ENCODE results near the gene TNFRSF19. TPM values are rescaled to one million over a fixed set of nuclear protein-coding genes. Genes with fewer than 3 reads are reported as not detected.

The TNFRSF19 gene
- total and polyA plus RNA-seq, 2 of the 8 experiments (the other 6 are each of a cell fraction or from before 2014, with no cell fraction given), result 0.50 to 0.95 TPM

DNA sequence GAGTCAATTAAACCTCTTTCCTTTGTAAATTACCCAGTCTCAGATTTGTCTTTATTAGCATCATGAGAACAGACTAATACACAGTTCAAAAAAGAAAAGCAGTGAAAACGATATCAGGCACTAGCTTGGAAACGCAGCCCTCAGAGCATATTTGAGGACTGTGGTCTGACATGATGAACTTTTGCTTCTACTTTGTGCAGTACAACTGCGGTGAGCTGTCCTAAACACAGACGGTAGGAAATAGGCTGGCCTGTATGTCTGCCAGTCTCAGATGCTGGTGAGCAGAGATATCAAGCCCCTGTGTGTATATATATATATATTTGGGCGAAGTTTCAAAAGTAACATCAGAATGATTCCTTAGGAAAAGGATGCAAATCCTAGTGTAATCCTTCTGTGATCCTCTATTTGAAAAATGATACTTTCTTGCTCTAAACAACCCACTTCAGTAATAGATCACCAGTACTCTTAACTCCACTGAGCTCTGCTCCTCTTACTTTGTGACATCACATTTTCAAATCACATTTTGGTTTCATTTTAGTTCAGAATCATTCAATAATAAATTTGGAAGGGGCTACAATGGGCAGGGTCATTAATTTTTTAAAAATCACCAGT is 74.4 kb downstream of the TNFRSF19 start:
- no peaks in the 10 kb centered on the region for H3K36me3 ChIP-seq (ENCODE audit: control insufficient read depth in 2 of 4, insufficient read depth in 4 of 4, low read length in 3 of 4)
- 0 out of 4 replicates have a peak, but pooled peaks cover 0 to 2% of the 10 kb centered on the region in 2 experiments for H3K9me3 ChIP-seq (ENCODE audit: insufficient read depth in 2 of 2, low read depth in 1 of 2, low read length in 1 of 2)
- no peak overlapping the region for H2BK5ac ChIP-seq (ENCODE audit: low read depth, low read length)
- H3K4ac ChIP-seq (replicated peaks; ENCODE audit: insufficient read length, low read depth, low read length), result no peak overlapping the region
- H2BK15ac ChIP-seq (ENCODE audit: low read length), result no peak overlapping the region
- H2BK20ac ChIP-seq (ENCODE audit: low read length), result no peak overlapping the region
- H3K79me2 ChIP-seq (ENCODE audit: control insufficient read depth in 1 of 2, insufficient read depth in 2 of 2, low read length in 2 of 2), result no peaks in the 10 kb centered on the region
- H3K79me1 ChIP-seq (ENCODE audit: low read depth, low read length), result no peaks in the 10 kb centered on the region
- no peak overlapping the region for H4K5ac ChIP-seq (ENCODE audit: insufficient read length, low read depth, low read length)
- H3K4me1 ChIP-seq (replicated peaks in 1 of 4; ENCODE audit: control insufficient read depth in 3 of 4, insufficient read depth in 4 of 4, low read length in 3 of 4), result peaks cover 0 to 11% (median 5%) of the 10 kb centered on the region in 4 experiments; a peak in 3 of 7 replicates
- no peak overlapping the region for H2AFZ ChIP-seq (ENCODE audit: low read length)
- no peak overlapping the region for H3K18ac ChIP-seq (ENCODE audit: extremely low read depth, low read length)
- 90% methylated on average over 5 of the region's 5 CpGs; no CpG with 5 or more reads in 1 of the 2 experiments for WGBS, 2 experiments (ENCODE audit: extremely low coverage in 1 of 2, insufficient coverage in 1 of 2, insufficient read length in 1 of 2, insufficient replicate concordance in 2 of 2, low coverage in 1 of 2, low lambda C conversion rate in 2 of 2, missing lambda C conversion rate in 1 of 2)
- no peak overlapping the region for H4K91ac ChIP-seq (replicated peaks; ENCODE audit: insufficient read length, low read length)
- no peaks in the 10 kb centered on the region for H4K20me1 ChIP-seq (replicated peaks in 1 of 2; ENCODE audit: control insufficient read depth in 1 of 2, insufficient read depth in 2 of 2, low read length in 2 of 2)
- no peak overlapping the region for H3K4me3 ChIP-seq (ENCODE audit: extremely low read depth in 1 of 4, insufficient read depth in 2 of 4, low read depth in 3 of 4, low read length in 4 of 4)
- POLR2A ChIA-PET (ENCODE audit: partially characterized antibody), result interaction anchor here (0.7 kb wide), 1 partner anchor 11 kb away, joined by 3 read pairs; no protein-coding TSS in a partner anchor
- H3K9ac ChIP-seq (replicated peaks in 1 of 4; ENCODE audit: extremely low read depth in 1 of 4, low read depth in 3 of 4, low read length in 3 of 4), result no peak overlapping the region
- H2BK12ac ChIP-seq (ENCODE audit: low read depth, low read length), result no peak overlapping the region
- no peak overlapping the region for H3K27ac ChIP-seq (ENCODE audit: low read depth, low read length)
- H3K23me2 ChIP-seq (ENCODE audit: low read depth, low read length), result no peaks in the 10 kb centered on the region
- H3K23ac ChIP-seq (ENCODE audit: insufficient read length), result no peak overlapping the region
- no peaks in the 10 kb centered on the region for H3K27me3 ChIP-seq (replicated peaks in 1 of 4; ENCODE audit: control insufficient read depth in 3 of 4, extremely low read depth in 1 of 4, insufficient read depth in 3 of 4, low read length in 3 of 4)
- no peak overlapping the region for H3K14ac ChIP-seq (ENCODE audit: insufficient read length)
- H3K4me2 ChIP-seq (ENCODE audit: insufficient read depth in 1 of 2, low read depth in 2 of 2, low read length in 2 of 2), result no peak overlapping the region
- H3K56ac ChIP-seq (replicated peaks; ENCODE audit: insufficient read length, low read depth, low read length), result no peak overlapping the region
- CTCF ChIA-PET (ENCODE audit: partially characterized antibody), result interaction anchor here (1.1 kb wide), 2 partner anchors 12 to 23 kb away, joined by 3 to 6 read pairs; no protein-coding TSS in a partner anchor
- no peak for FAIRE-seq
- H2BK120ac ChIP-seq (replicated peaks; ENCODE audit: low read depth, low read length), result no peak overlapping the region
- H2AK5ac ChIP-seq (ENCODE audit: low read depth, low read length), result no peak overlapping the region
- H4K8ac ChIP-seq (ENCODE audit: extremely low read depth, insufficient read depth, low read length), result no peak overlapping the region
- DNase-seq (ENCODE audit: low read depth in 1 of 2, low spot score in 2 of 2), result no peak
- TF ChIP-seq TAF7 (optimal IDR thresholded peaks at IDR 0.05; ENCODE audit: borderline replicate concordance, low read depth, low read length) (no peak), RAD21 (IDR thresholded peaks at IDR 0.05 in 1 of 2, conservative IDR thresholded peaks at IDR 0.05 in 1 of 2; ENCODE audit: low read depth in 2 of 2, low read length in 2 of 2) (no peak), RBBP5 (IDR thresholded peaks at IDR 0.05; ENCODE audit: borderline replicate concordance, low read depth, low read length) (no peak), EGR1 (IDR thresholded peaks at IDR 0.05; ENCODE audit: borderline replicate concordance, low read depth, low read length) (no peak), SIN3A (conservative IDR thresholded peaks at IDR 0.05 in 1 of 2, IDR thresholded peaks at IDR 0.05 in 1 of 2; ENCODE audit: low read depth in 1 of 2, low read length in 2 of 2) (no peak)
- TF ChIP-seq, protein P1, sequence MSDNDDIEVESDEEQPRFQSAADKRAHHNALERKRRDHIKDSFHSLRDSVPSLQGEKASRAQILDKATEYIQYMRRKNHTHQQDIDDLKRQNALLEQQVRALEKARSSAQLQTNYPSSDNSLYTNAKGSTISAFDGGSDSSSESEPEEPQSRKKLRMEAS (IDR thresholded peaks at IDR 0.05), result no peak
- TF ChIP-seq, protein P2, sequence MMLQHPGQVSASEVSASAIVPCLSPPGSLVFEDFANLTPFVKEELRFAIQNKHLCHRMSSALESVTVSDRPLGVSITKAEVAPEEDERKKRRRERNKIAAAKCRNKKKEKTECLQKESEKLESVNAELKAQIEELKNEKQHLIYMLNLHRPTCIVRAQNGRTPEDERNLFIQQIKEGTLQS (IDR thresholded peaks at IDR 0.05; ENCODE audit: insufficient read depth, low read depth, low read length), result no peak
